BE2C (cell line): ENCODE measurements around the gene DIPK1C.

Source experiments
- DNase-seq: peaks from one replicate; pipeline ENCODE4 v3.0.0-alpha.2; 2020
- H3K27me3 ChIP-seq: fragments of 250-450 bp; sonication (Bioruptor Pico); 2 replicates; pipeline ENCODE4 v1.5.1; 2020; ENCODE audit warnings: mild to moderate bottlenecking
- H3K36me3 ChIP-seq: fragments of 250-450 bp; sonication (Bioruptor Pico); 2 replicates; pipeline ENCODE4 v1.5.1; 2020; ENCODE audit warnings: mild to moderate bottlenecking
- H3K4me1 ChIP-seq: fragments of 250-450 bp; sonication (Bioruptor Pico); 2 replicates; pipeline ENCODE4 v1.5.1; 2020
- H3K4me3 ChIP-seq: 2 replicates; pipeline ENCODE4 v1.5.1; 2011; ENCODE audit warnings: low read depth, low read length
- H3K9me3 ChIP-seq: fragments of 250-450 bp; sonication (Bioruptor Pico); 2 replicates; pipeline ENCODE4 v1.5.1; 2020
- CTCF ChIP-seq: IDR thresholded peaks from 2 replicates; pipeline ENCODE4 v1.5.1; 2012; ENCODE audit warnings: mild to moderate bottlenecking, low read depth, low read length

DIPK1C gene

GRCh38 chr18:74416124-74416523, 41.0 kb downstream of the DIPK1C start:
- Histone ChIP-seq H3K9me3 (no peaks in the 10 kb centered on the region), H3K4me1 (no peaks in the 10 kb centered on the region), H3K36me3 (no peaks in the 10 kb centered on the region), H3K27me3 (no peaks in the 10 kb centered on the region; the same call in 1 of the 2 replicates), H3K4me3 (no peak overlapping the region)
- DNase-seq, result no peak
- no peak for TF ChIP-seq CTCF

GRCh38 chr18:74414953-74415515, 42.1 kb downstream of the DIPK1C start:
- DNase-seq, result peak; percentile 11
- Histone ChIP-seq H3K4me1 (no peaks in the 10 kb centered on the region), H3K4me3 (no peak overlapping the region), H3K27me3 (no peaks in the 10 kb centered on the region; the same call in 1 of the 2 replicates), H3K9me3 (no peaks in the 10 kb centered on the region), H3K36me3 (no peaks in the 10 kb centered on the region)
- no peak for TF ChIP-seq CTCF

DNA sequence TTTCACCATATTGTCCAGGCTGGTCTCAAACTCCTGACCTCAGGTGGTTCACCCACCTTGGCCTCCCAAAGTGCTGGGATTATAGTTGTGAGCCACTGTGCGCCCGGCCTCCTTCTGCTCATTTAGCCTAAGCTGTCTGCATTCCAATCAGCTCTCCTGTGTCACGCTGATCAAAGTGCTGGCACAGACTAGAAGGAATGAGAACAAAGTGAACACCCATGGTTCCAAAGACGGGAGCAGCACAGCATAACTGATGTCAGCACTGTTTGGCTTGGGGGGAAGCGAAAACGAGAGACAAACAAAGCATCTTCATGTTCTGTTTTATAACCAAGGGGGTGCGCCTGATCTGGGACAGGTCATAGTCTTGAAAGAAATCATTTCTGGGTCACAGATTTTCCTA, 43.3 kb downstream of the DIPK1C start:
- no peak for TF ChIP-seq CTCF
- Histone ChIP-seq H3K4me3 (no peak overlapping the region), H3K4me1 (no peaks in the 10 kb centered on the region), H3K36me3 (no peaks in the 10 kb centered on the region), H3K27me3 (no peaks in the 10 kb centered on the region; the same call in 1 of the 2 replicates), H3K9me3 (no peaks in the 10 kb centered on the region)
- DNase-seq, result no peak

DNA sequence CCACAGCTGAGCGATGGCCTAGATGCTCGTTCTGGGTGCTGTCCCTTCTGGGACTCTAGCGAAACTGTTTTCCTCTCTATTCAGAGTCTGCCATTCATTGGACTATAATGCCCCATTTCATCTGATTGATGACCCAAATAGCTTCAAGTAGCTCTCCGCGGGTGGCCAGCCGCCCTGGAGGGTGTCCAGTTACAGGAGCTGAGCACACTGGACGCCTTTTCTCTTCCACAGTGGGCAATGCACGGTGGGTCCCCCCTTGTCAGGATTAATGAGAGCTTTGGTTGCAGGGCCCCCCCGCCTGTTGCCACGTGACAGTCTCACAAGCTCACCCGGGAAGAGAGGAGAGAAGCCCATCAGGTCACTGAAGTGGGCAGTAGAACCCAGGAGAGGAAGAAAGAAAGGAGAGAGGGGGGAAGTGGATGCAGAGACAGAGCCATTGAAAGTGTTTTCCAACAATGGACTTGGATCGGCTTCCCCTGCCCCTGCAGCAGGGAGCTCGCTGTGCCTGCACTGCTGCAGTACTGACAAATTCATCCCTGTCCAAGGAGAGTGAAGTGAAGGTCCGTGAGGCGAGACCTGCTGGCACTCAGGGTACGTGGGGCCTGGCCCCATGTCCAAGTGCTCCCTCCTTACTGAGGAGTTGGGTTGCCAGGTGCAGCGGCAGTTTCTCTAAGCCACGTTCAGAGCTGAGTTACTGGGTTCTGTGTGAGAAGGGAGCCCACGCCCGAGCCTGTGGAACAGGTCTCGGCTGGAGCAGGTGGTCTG, 44.8 kb downstream of the DIPK1C start:
- H3K4me1 ChIP-seq, result no peaks in the 10 kb centered on the region
- no peaks in the 10 kb centered on the region; the same call in 1 of the 2 replicates for H3K27me3 ChIP-seq
- no peaks in the 10 kb centered on the region for H3K36me3 ChIP-seq
- H3K9me3 ChIP-seq, result no peaks in the 10 kb centered on the region
- no peak for DNase-seq
- H3K4me3 ChIP-seq, result no peak overlapping the region
- TF ChIP-seq CTCF, result no peak

DNA sequence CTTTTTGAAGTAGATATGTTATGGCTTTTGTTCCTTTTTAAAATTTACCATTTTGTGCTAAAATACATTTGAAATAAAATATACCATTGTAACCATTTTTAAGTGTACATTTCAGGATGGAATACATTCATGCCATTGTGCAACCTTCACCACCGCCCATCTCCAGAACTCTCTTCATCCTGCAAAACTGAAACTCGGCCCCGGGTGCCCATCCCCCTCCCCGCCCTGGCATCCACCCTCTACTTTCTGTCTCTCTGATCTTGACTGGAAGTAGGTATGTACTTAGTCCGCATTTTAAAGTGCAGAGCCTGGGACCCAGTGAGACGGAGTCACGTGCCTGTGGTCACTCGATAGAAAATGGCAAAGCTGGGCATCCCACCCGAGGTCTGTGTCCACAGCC, 45.6 kb downstream of the DIPK1C start:
- no peak overlapping the region for H3K4me3 ChIP-seq
- no peak for DNase-seq
- no peak for TF ChIP-seq CTCF
- no peaks in the 10 kb centered on the region for H3K27me3 ChIP-seq
- H3K9me3 ChIP-seq, result no peaks in the 10 kb centered on the region
- no peaks in the 10 kb centered on the region for H3K36me3 ChIP-seq
- no peaks in the 10 kb centered on the region for H3K4me1 ChIP-seq

GRCh38 chr18:74410441-74410992, 46.6 kb downstream of the DIPK1C start:
- H3K4me1 ChIP-seq, result no peaks in the 10 kb centered on the region
- H3K9me3 ChIP-seq, result no peaks in the 10 kb centered on the region
- no peak for DNase-seq
- no peaks in the 10 kb centered on the region for H3K27me3 ChIP-seq
- no peak for TF ChIP-seq CTCF
- no peaks in the 10 kb centered on the region for H3K36me3 ChIP-seq
- no peak overlapping the region for H3K4me3 ChIP-seq
